SU-DHL-6 (cell line): ENCODE measurements around the gene SIPA1.

Source experiments
- H2AFZ ChIP-seq: fragments of 200-600 bp; sonication (generic); 2 replicates; pipeline ENCODE4 v1.6.1; 2014; ENCODE audit warnings: low read depth, mild to moderate bottlenecking, moderate library complexity, mixed read lengths, antibody characterized with exemption, low read length; ENCODE audit not compliant: severe bottlenecking
- H3F3A ChIP-seq: fragments of 200-600 bp; shearing (Covaris generic); 2 replicates; pipeline ENCODE4 v1.6.0; 2016; ENCODE audit warnings: antibody characterized with exemption, mild to moderate bottlenecking; ENCODE audit not compliant: insufficient read depth
- H3K27ac ChIP-seq: fragments of 200-600 bp; sonication (generic); 2 replicates; pipeline ENCODE4 v1.5.1; 2016; ENCODE audit warnings: low read depth, mild to moderate bottlenecking, low read length, moderate library complexity, mixed read lengths
- H3K27me3 ChIP-seq: fragments of 200-600 bp; sonication (generic), shearing (Covaris generic); 2 replicates; pipeline ENCODE4 v1.6.0; 2014; ENCODE audit warnings: mild to moderate bottlenecking, low read length
- H3K36me3 ChIP-seq: fragments of 200-600 bp; sonication (generic); 2 replicates; pipeline ENCODE4 v1.6.1; 2014; ENCODE audit warnings: mild to moderate bottlenecking, low read length, mixed read lengths
- H3K4me2 ChIP-seq: fragments of 300-600, 200-600 bp; shearing (Covaris generic), sonication (generic); 2 replicates; pipeline ENCODE4 v1.6.0; 2014; ENCODE audit warnings: low read length, low read depth, mild to moderate bottlenecking; ENCODE audit not compliant: poor library complexity, severe bottlenecking
- H3K4me3 ChIP-seq: fragments of 200-600 bp; sonication (generic); 2 replicates; pipeline ENCODE4 v1.5.1; 2014; ENCODE audit warnings: antibody characterized with exemption, low read length, mild to moderate bottlenecking, mixed read lengths; ENCODE audit not compliant: insufficient read depth, poor library complexity, severe bottlenecking
- H3K79me2 ChIP-seq: fragments of 200-600 bp; sonication (generic); 2 replicates; pipeline ENCODE4 v1.6.1; 2014; ENCODE audit warnings: mild to moderate bottlenecking, low read length, moderate library complexity; ENCODE audit not compliant: insufficient read depth
- H3K9ac ChIP-seq: fragments of 200-600 bp; sonication (generic); 2 replicates; pipeline ENCODE4 v1.7.0; 2014; ENCODE audit warnings: mild to moderate bottlenecking, low read length
- H3K9me2 ChIP-seq: fragments of 200-600 bp; sonication (generic); replicated peaks from 2 replicates; pipeline ENCODE4 v1.6.1; 2014; ENCODE audit warnings: low read length; ENCODE audit not compliant: insufficient read depth
- H3K9me3 ChIP-seq: fragments of 200-600 bp; sonication (generic); 2 replicates; pipeline ENCODE4 v1.6.1; 2014; ENCODE audit warnings: low read length, mixed read lengths; ENCODE audit not compliant: insufficient read depth
- H4K20me1 ChIP-seq: fragments of 200-600 bp; sonication (generic); 2 replicates; pipeline ENCODE4 v1.6.1; 2014; ENCODE audit warnings: low read depth, mild to moderate bottlenecking, antibody characterized with exemption, low read length, moderate library complexity, mixed read lengths
- CTCF ChIP-seq: fragments of 200-600 bp; sonication (generic); IDR thresholded peaks from one replicate; pipeline ENCODE4 v1.5.1; 2017; ENCODE audit warnings: antibody characterized with exemption, mild to moderate bottlenecking, low read length, moderate library complexity; ENCODE audit not compliant: insufficient read depth, poor library complexity, severe bottlenecking
- EZH2phosphoT487 ChIP-seq: fragments of 200-600 bp; sonication (generic), shearing (Covaris generic); conservative IDR thresholded peaks from 2 replicates; pipeline ENCODE4 v1.6.1; 2018; ENCODE audit warnings: mild to moderate bottlenecking, antibody characterized with exemption, low read length, moderate library complexity, mixed read lengths

SIPA1 gene

GRCh38 chr11:65633390-65634108 lies 4.4 kb upstream of the SIPA1 start:
- H3K9ac ChIP-seq: no peak overlapping the region
- no peaks in the 10 kb centered on the region for H3K9me2 ChIP-seq
- no peaks in the 10 kb centered on the region for H3K9me3 ChIP-seq
- no peaks in the 10 kb centered on the region for H3K36me3 ChIP-seq
- H2AFZ ChIP-seq: no peak overlapping the region
- H3K27me3 ChIP-seq: no peaks in the 10 kb centered on the region
- no peak overlapping the region for H3K4me3 ChIP-seq
- TF ChIP-seq EZH2phosphoT487: no peak
- TF ChIP-seq CTCF: no peak
- H3K79me2 ChIP-seq: no peaks in the 10 kb centered on the region
- H3F3A ChIP-seq: peaks cover 9% of the 10 kb centered on the region
- H3K4me2 ChIP-seq: no peak overlapping the region
- no peaks in the 10 kb centered on the region for H4K20me1 ChIP-seq
- no peak overlapping the region for H3K27ac ChIP-seq

- Histone ChIP-seq H3K36me3 (no peaks in the 10 kb centered on the region), H3F3A (peaks cover 14% of the 10 kb centered on the region), H3K9me3 (no peaks in the 10 kb centered on the region), H3K9me2 (no peaks in the 10 kb centered on the region), H4K20me1 (no peaks in the 10 kb centered on the region), H2AFZ (no peak overlapping the region), H3K4me3 (no peak overlapping the region), H3K9ac (no peak overlapping the region), H3K79me2 (no peaks in the 10 kb centered on the region), H3K4me2 (no peak overlapping the region), H3K27me3 (no peaks in the 10 kb centered on the region), H3K27ac (no peak overlapping the region)
- TF ChIP-seq CTCF (no peak), EZH2phosphoT487 (no peak)
Observed at GRCh38 chr11:65634109-65634436, 3.8 kb upstream of the SIPA1 start.

- peaks cover 18% of the 10 kb centered on the region for H3F3A ChIP-seq
- no peaks in the 10 kb centered on the region for H3K9me3 ChIP-seq
- H3K4me3 ChIP-seq: no peak overlapping the region
- no peak overlapping the region for H2AFZ ChIP-seq
- no peak overlapping the region for H3K4me2 ChIP-seq
- no peak for TF ChIP-seq CTCF
- no peak for TF ChIP-seq EZH2phosphoT487
- no peak overlapping the region for H3K27ac ChIP-seq
- H4K20me1 ChIP-seq: no peaks in the 10 kb centered on the region
- no peaks in the 10 kb centered on the region for H3K27me3 ChIP-seq
- H3K36me3 ChIP-seq: no peaks in the 10 kb centered on the region
- H3K9ac ChIP-seq: no peak overlapping the region
- H3K9me2 ChIP-seq: no peaks in the 10 kb centered on the region
- H3K79me2 ChIP-seq: no peaks in the 10 kb centered on the region
Observed at GRCh38 chr11:65634440-65634839, 3.5 kb upstream of the SIPA1 start.
